CD4-positive, alpha-beta T cell treated with Interferon gamma for 1 hour (primary cell): Measurements from ENCODE around the gene CTBP1.
"Not testable (repeated sequence)": the region's sequence is repeated elsewhere in the genome, so short reads cannot be mapped to it uniquely, and the experiment has no call there.

Experiments used
- DNase-seq: peaks from one replicate; pipeline ENCODE4 v3.0.0-alpha.2; 2020

CTBP1 gene

GRCh38 chr4:1248245-1249147 is at the start of gene CTBP1:
CTBP1 (minus strand) TSS chr4:1249130; CDS start chr4:1241331, 7,799 bp downstream.
- peak; percentile 83 for DNase-seq

- DNase-seq, result no peak
Measured at GRCh38 chr4:1298461-1298860, 49.5 kb upstream of the CTBP1 start.

- no peak for DNase-seq
Measured at GRCh38 chr4:1297456-1298325, 48.8 kb upstream of the CTBP1 start.

GRCh38 chr4:1297023-1297395 is 48.1 kb upstream of the CTBP1 start:
- DNase-seq, result no peak

- no peak for DNase-seq
Measured at GRCh38 chr4:1296324-1297022, 47.5 kb upstream of the CTBP1 start.

- DNase-seq, result no peak
Measured at GRCh38 chr4:1295405-1296055, 46.6 kb upstream of the CTBP1 start.

- no peak for DNase-seq
Measured at GRCh38 chr4:1294891-1295290, 46.0 kb upstream of the CTBP1 start.

GRCh38 chr4:1294424-1294823 is 45.5 kb upstream of the CTBP1 start:
- no peak for DNase-seq

- no peak for DNase-seq
Measured at GRCh38 chr4:1293991-1294390, 45.1 kb upstream of the CTBP1 start.

- no peak for DNase-seq
Measured at GRCh38 chr4:1293531-1293941, 44.6 kb upstream of the CTBP1 start.

GRCh38 chr4:1292703-1293011 is 43.7 kb upstream of the CTBP1 start:
- DNase-seq, result not testable (repeated sequence)

- DNase-seq, result no peak
Measured at GRCh38 chr4:1291996-1292702, 43.2 kb upstream of the CTBP1 start.

- no peak for DNase-seq
Measured at GRCh38 chr4:1291091-1291490, 42.2 kb upstream of the CTBP1 start.

GRCh38 chr4:1290165-1290977 is 41.4 kb upstream of the CTBP1 start:
- DNase-seq, result no peak

- DNase-seq, result peak; percentile 95
Measured at GRCh38 chr4:1289207-1290164, 40.6 kb upstream of the CTBP1 start, which contains the start of gene MAEA. MAEA (plus strand) TSS chr4:1289891; CDS start chr4:1289914, 23 bp downstream.

GRCh38 chr4:1288786-1289185 is 39.9 kb upstream of the CTBP1 start:
- no peak for DNase-seq

- DNase-seq, result peak; percentile 24
Measured at GRCh38 chr4:1285790-1286553, 37.0 kb upstream of the CTBP1 start.

GRCh38 chr4:1285151-1285789 is 36.3 kb upstream of the CTBP1 start:
- DNase-seq, result no peak

- DNase-seq, result no peak
Measured at GRCh38 chr4:1283711-1284110, 34.8 kb upstream of the CTBP1 start.
